ENCODE results near the gene HYAL1.
"Not testable (repeated sequence)": the region's sequence is repeated elsewhere in the genome, so short reads cannot be mapped to it uniquely, and the experiment has no call there.

The HYAL1 gene

GRCh38 chr3:50289130-50289529 lies 14.2 kb downstream of the HYAL1 start:
- H3K27me3 ChIP-seq (replicated peaks) = no peaks in the 10 kb centered on the region
- no peak overlapping the region for H3K27ac ChIP-seq
- peaks cover 25% of the 10 kb centered on the region for H3K36me3 ChIP-seq (replicated peaks)
- in situ Hi-C loops (cut with HindIII; ENCODE audit: low pct_ligation_motif_present, low sequenced_read_pairs) = no loop called here
- no peak for TF ChIP-seq CTCF (IDR thresholded peaks at IDR 0.05; ENCODE audit: low read depth, low read length, missing control alignments)
- H3K4me3 ChIP-seq (ENCODE audit: low read depth, low read length) = no peak overlapping the region
- no peak for DNase-seq

GRCh38 chr3:50288387-50289007 lies 14.9 kb downstream of the HYAL1 start:
- no peak for DNase-seq
- Histone ChIP-seq H3K27me3 (replicated peaks) (no peaks in the 10 kb centered on the region), H3K4me3 (ENCODE audit: low read depth, low read length) (no peak overlapping the region), H3K36me3 (replicated peaks) (peaks cover 25% of the 10 kb centered on the region), H3K27ac (no peak overlapping the region)
- in situ Hi-C loops (cut with HindIII; ENCODE audit: low pct_ligation_motif_present, low sequenced_read_pairs) = no loop called here
- TF ChIP-seq CTCF (IDR thresholded peaks at IDR 0.05; ENCODE audit: low read depth, low read length, missing control alignments) = no peak

GRCh38 chr3:50287262-50287661 lies 16.1 kb downstream of the HYAL1 start:
- DNase-seq = no peak
- Histone ChIP-seq H3K36me3 (replicated peaks) (peaks cover 25% of the 10 kb centered on the region), H3K4me3 (ENCODE audit: low read depth, low read length) (no peak overlapping the region), H3K27me3 (replicated peaks) (no peaks in the 10 kb centered on the region), H3K27ac (no peak overlapping the region)
- in situ Hi-C loops (cut with HindIII; ENCODE audit: low pct_ligation_motif_present, low sequenced_read_pairs) = no loop called here
- TF ChIP-seq CTCF (IDR thresholded peaks at IDR 0.05; ENCODE audit: low read depth, low read length, missing control alignments) = no peak

- no peaks in the 10 kb centered on the region for H3K27me3 ChIP-seq (replicated peaks)
- in situ Hi-C loops (cut with HindIII; ENCODE audit: low pct_ligation_motif_present, low sequenced_read_pairs) = no loop called here
Measured at GRCh38 chr3:50286322-50287227, 16.8 kb downstream of the HYAL1 start.

GRCh38 chr3:50284121-50284520 lies 19.3 kb downstream of the HYAL1 start:
- H3K27me3 ChIP-seq (replicated peaks); in situ Hi-C loops (cut with HindIII; ENCODE audit: low pct_ligation_motif_present, low sequenced_read_pairs); H3K27ac ChIP-seq; H3K4me3 ChIP-seq (ENCODE audit: low read depth, low read length); DNase-seq: not testable (repeated sequence)
- peaks cover 14% of the 10 kb centered on the region for H3K36me3 ChIP-seq (replicated peaks)

More at GRCh38 chr3:50286322-50287227, 16.8 kb downstream of the HYAL1 start:
- Histone ChIP-seq H3K27ac (no peak overlapping the region), H3K36me3 (replicated peaks) (peaks cover 25% of the 10 kb centered on the region), H3K4me3 (ENCODE audit: low read depth, low read length) (no peak overlapping the region)
- no peak for DNase-seq
- TF ChIP-seq CTCF (IDR thresholded peaks at IDR 0.05; ENCODE audit: low read depth, low read length, missing control alignments) = no peak

GRCh38 chr3:50279255-50280016 lies 23.9 kb downstream of the HYAL1 start:
- Histone ChIP-seq H3K36me3 (replicated peaks) (no peaks in the 10 kb centered on the region), H3K27ac (no peak overlapping the region), H3K27me3 (replicated peaks) (peaks cover 14% of the 10 kb centered on the region), H3K4me3 (ENCODE audit: low read depth, low read length) (no peak overlapping the region)
- no peak for DNase-seq
- TF ChIP-seq CTCF (IDR thresholded peaks at IDR 0.05; ENCODE audit: low read depth, low read length, missing control alignments) = no peak
- in situ Hi-C loops (cut with HindIII; ENCODE audit: low pct_ligation_motif_present, low sequenced_read_pairs) = no loop called here

Measured in brain microvascular endothelial cell (primary cell).